ENCODE results near the gene TMEM63A.

Gene TMEM63A

GRCh38 chr1:225903623-225904022 lies 21.4 kb upstream of the TMEM63A start:
- H3K4me3 ChIP-seq (ENCODE audit: low read length), result no peak overlapping the region
- H3K27me3 ChIP-seq (ENCODE audit: control insufficient read depth, low read length), result no peaks in the 10 kb centered on the region
- no peaks in the 10 kb centered on the region for H3K9me3 ChIP-seq (ENCODE audit: control insufficient read depth, insufficient read depth, low read length)
- no peak for TF ChIP-seq EZH2phosphoT487 (IDR thresholded peaks at IDR 0.05; ENCODE audit: borderline replicate concordance, low read length)
- H3F3A ChIP-seq (ENCODE audit: control insufficient read depth, insufficient read depth), result no peaks in the 10 kb centered on the region
- H3K79me2 ChIP-seq (ENCODE audit: control insufficient read depth, low read length), result no peaks in the 10 kb centered on the region
- no peaks in the 10 kb centered on the region for H3K4me1 ChIP-seq (ENCODE audit: control insufficient read depth, low read length)
- H3K36me3 ChIP-seq (ENCODE audit: control insufficient read depth, low read length), result no peaks in the 10 kb centered on the region
- no peak overlapping the region for H3K4me2 ChIP-seq (ENCODE audit: low read length)
- no peaks in the 10 kb centered on the region for H4K20me1 ChIP-seq (ENCODE audit: control insufficient read depth, insufficient read depth, low read depth, low read length)
- no peaks in the 10 kb centered on the region for H3K9me2 ChIP-seq (replicated peaks; ENCODE audit: control insufficient read depth, low read length)
- no peak overlapping the region for H3K27ac ChIP-seq (ENCODE audit: low read depth, low read length)

GRCh38 chr1:225899044-225899925 lies 17.1 kb upstream of the TMEM63A start:
- Histone ChIP-seq H3F3A (ENCODE audit: control insufficient read depth, insufficient read depth) (no peaks in the 10 kb centered on the region), H3K27me3 (ENCODE audit: control insufficient read depth, low read length) (no peaks in the 10 kb centered on the region), H3K36me3 (ENCODE audit: control insufficient read depth, low read length) (no peaks in the 10 kb centered on the region), H3K4me1 (ENCODE audit: control insufficient read depth, low read length) (peaks cover 19% of the 10 kb centered on the region), H3K9me3 (ENCODE audit: control insufficient read depth, insufficient read depth, low read length) (no peaks in the 10 kb centered on the region), H3K4me3 (ENCODE audit: low read length) (no peak overlapping the region), H3K27ac (ENCODE audit: low read depth, low read length) (no peak overlapping the region), H4K20me1 (ENCODE audit: control insufficient read depth, insufficient read depth, low read depth, low read length) (no peaks in the 10 kb centered on the region), H3K9me2 (replicated peaks; ENCODE audit: control insufficient read depth, low read length) (no peaks in the 10 kb centered on the region), H3K79me2 (ENCODE audit: control insufficient read depth, low read length) (no peaks in the 10 kb centered on the region), H3K4me2 (ENCODE audit: low read length) (no peak overlapping the region)
- TF ChIP-seq, protein P1, sequence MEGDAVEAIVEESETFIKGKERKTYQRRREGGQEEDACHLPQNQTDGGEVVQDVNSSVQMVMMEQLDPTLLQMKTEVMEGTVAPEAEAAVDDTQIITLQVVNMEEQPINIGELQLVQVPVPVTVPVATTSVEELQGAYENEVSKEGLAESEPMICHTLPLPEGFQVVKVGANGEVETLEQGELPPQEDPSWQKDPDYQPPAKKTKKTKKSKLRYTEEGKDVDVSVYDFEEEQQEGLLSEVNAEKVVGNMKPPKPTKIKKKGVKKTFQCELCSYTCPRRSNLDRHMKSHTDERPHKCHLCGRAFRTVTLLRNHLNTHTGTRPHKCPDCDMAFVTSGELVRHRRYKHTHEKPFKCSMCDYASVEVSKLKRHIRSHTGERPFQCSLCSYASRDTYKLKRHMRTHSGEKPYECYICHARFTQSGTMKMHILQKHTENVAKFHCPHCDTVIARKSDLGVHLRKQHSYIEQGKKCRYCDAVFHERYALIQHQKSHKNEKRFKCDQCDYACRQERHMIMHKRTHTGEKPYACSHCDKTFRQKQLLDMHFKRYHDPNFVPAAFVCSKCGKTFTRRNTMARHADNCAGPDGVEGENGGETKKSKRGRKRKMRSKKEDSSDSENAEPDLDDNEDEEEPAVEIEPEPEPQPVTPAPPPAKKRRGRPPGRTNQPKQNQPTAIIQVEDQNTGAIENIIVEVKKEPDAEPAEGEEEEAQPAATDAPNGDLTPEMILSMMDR (IDR thresholded peaks at IDR 0.05; ENCODE audit: low read depth, low read length, poor library complexity, severe bottlenecking), result no peak
- TF ChIP-seq EZH2phosphoT487 (IDR thresholded peaks at IDR 0.05; ENCODE audit: borderline replicate concordance, low read length), result no peak

- H3K79me2 ChIP-seq (ENCODE audit: control insufficient read depth, low read length), result no peaks in the 10 kb centered on the region
- TF ChIP-seq, protein P1 (IDR thresholded peaks at IDR 0.05; ENCODE audit: low read depth, low read length, poor library complexity, severe bottlenecking), result no peak
- no peak for TF ChIP-seq EZH2phosphoT487 (IDR thresholded peaks at IDR 0.05; ENCODE audit: borderline replicate concordance, low read length)
Observed at GRCh38 chr1:225897595-225898514, 15.7 kb upstream of the TMEM63A start.

More at GRCh38 chr1:225897595-225898514, 15.7 kb upstream of the TMEM63A start:
- Histone ChIP-seq H3K4me3 (ENCODE audit: low read length) (peak overlapping the region; percentile 40), H3K9me2 (replicated peaks; ENCODE audit: control insufficient read depth, low read length) (no peaks in the 10 kb centered on the region), H3K4me1 (ENCODE audit: control insufficient read depth, low read length) (peaks cover 19% of the 10 kb centered on the region), H3F3A (ENCODE audit: control insufficient read depth, insufficient read depth) (no peaks in the 10 kb centered on the region), H3K4me2 (ENCODE audit: low read length) (peak overlapping the region; percentile 60), H3K27me3 (ENCODE audit: control insufficient read depth, low read length) (no peaks in the 10 kb centered on the region), H3K36me3 (ENCODE audit: control insufficient read depth, low read length) (no peaks in the 10 kb centered on the region), H3K9me3 (ENCODE audit: control insufficient read depth, insufficient read depth, low read length) (no peaks in the 10 kb centered on the region), H4K20me1 (ENCODE audit: control insufficient read depth, insufficient read depth, low read depth, low read length) (no peaks in the 10 kb centered on the region), H3K27ac (ENCODE audit: low read depth, low read length) (no peak overlapping the region)

All from DOHH2 (cell line).